BLaER1 (cell line): Measurements from ENCODE around the gene OVOL3.

Experiments used
- H3K27ac ChIP-seq: shearing (Covaris generic); formaldehyde crosslinking; 2 replicates; pipeline ENCODE4 v1.8.1; 2022
- H3K27me3 ChIP-seq: shearing (Covaris generic); formaldehyde crosslinking; 2 replicates; pipeline ENCODE4 v1.8.1; 2022
- H3K36me3 ChIP-seq: shearing (Covaris generic); formaldehyde crosslinking; 2 replicates; pipeline ENCODE4 v1.8.1; 2022
- H3K4me1 ChIP-seq: shearing (Covaris generic); formaldehyde crosslinking; 2 replicates; pipeline ENCODE4 v1.8.1; 2022
- H3K4me2 ChIP-seq: shearing (Covaris generic); formaldehyde crosslinking; 2 replicates; pipeline ENCODE4 v1.8.1; 2022
- H3K4me3 ChIP-seq: shearing (Covaris generic); formaldehyde crosslinking; 2 replicates; pipeline ENCODE4 v1.8.1; 2022
- H3K9ac ChIP-seq: shearing (Covaris generic); formaldehyde crosslinking; 2 replicates; pipeline ENCODE4 v1.8.1; 2022
- H3K9me3 ChIP-seq: shearing (Covaris generic); formaldehyde crosslinking; 2 replicates; pipeline ENCODE4 v1.8.1; 2022
- H4K20me1 ChIP-seq: shearing (Covaris generic); formaldehyde crosslinking; 2 replicates; pipeline ENCODE4 v1.8.1; 2022
- Cebpa-rat ChIP-seq: shearing (Covaris generic); IDR thresholded peaks from 2 replicates; pipeline ENCODE4 v1.8.1; 2022

Gene OVOL3

DNA sequence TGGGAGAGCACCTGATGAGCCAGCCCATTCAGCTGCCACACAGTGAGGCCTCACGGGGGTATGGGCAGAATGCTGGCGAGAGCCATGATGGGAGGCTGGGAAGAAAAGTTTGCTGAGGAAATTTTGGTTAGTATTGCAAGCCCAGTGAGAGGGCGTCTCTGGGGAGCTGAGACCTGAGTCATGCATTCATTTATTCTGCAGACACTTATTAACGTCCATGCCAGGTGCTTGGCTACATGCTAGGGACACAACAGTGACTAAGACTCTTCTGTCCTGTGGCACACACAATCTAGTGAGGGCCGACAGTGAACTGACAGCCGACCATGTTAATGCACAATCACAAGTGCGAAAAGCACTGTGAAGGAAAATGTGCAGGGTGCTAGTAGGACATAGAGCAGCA is 29.0 kb upstream of the OVOL3 start:
- Histone ChIP-seq H4K20me1 (no peaks in the 10 kb centered on the region; the same call in 1 of the 2 replicates), H3K4me3 (no peak overlapping the region), H3K4me1 (no peaks in the 10 kb centered on the region), H3K27ac (no peak overlapping the region), H3K9ac (no peak overlapping the region), H3K9me3 (no peaks in the 10 kb centered on the region), H3K36me3 (peaks cover 95% of the 10 kb centered on the region), H3K4me2 (no peak overlapping the region), H3K27me3 (no peaks in the 10 kb centered on the region)
- TF ChIP-seq Cebpa-rat, result no peak

GRCh38 chr19:36082916-36083315 is 28.0 kb upstream of the OVOL3 start:
- TF ChIP-seq Cebpa-rat, result no peak
- Histone ChIP-seq H3K27me3 (no peaks in the 10 kb centered on the region), H3K9ac (no peak overlapping the region), H3K4me2 (no peak overlapping the region), H4K20me1 (no peaks in the 10 kb centered on the region; the same call in 1 of the 2 replicates), H3K36me3 (peaks cover 96% of the 10 kb centered on the region), H3K4me1 (no peaks in the 10 kb centered on the region), H3K9me3 (no peaks in the 10 kb centered on the region), H3K27ac (no peak overlapping the region), H3K4me3 (no peak overlapping the region)

DNA sequence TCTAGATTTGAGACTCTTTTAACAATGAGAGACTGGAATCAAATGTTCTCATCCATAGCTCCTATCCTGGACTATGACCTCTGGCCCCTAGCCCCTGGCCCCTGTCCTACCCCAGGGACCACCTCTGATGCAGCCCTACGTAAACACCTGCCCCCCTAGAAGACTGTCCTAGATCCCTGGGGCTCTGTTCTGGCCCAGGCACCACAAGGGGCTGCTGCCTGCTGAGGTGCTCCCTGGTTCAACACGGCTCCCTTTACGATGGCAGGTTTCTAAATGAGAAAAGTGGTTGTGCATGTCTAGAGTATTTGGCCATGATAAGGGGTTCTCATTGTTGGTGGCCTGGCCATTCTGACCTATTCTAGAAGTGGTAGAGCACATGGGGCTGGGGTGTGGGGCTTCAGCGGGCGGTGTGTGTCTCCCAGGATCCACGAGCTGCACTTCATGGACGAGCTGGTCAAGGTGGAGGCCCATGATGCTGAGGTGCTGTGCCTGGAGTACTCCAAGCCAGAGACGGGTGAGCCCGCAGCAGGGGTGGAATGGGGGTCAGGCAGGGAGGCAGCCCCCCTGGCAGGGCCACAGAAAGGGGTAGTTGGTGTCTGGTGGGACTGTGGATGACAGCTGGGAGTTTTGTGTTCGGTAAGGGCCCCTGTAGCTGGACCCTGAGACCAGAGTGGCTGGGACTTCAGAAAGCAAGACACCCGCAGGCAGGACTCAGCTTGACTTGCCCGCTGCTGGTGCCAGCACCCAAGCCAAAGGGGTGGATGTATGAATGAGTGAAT is 26.5 kb upstream of the OVOL3 start:
- Histone ChIP-seq H3K4me1 (no peaks in the 10 kb centered on the region), H3K27ac (no peak overlapping the region), H3K9me3 (no peaks in the 10 kb centered on the region), H3K9ac (no peak overlapping the region), H3K4me2 (no peak overlapping the region), H3K4me3 (no peak overlapping the region), H3K27me3 (no peaks in the 10 kb centered on the region), H3K36me3 (peaks cover 98% of the 10 kb centered on the region), H4K20me1 (no peaks in the 10 kb centered on the region; the same call in 1 of the 2 replicates)
- TF ChIP-seq Cebpa-rat, result no peak

DNA sequence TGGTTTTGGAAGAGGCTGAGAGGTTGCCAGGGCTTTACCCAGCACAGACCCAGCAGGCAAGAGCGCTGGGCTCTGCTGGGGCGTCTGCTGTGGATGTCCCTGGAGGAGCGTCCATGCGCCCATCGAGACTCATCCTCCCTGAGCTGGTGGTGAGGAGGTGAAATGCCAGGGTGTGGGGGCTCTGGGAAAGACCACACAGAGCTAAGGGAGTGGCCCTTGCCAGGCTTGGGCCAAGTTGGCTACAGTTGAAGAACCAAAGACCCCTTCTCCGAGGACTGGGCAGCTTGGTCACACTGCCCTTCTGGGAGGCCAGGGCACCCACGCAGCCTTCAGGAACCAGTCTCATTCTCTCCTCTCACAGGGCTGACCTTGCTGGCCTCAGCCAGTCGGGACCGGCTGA is 24.6 kb upstream of the OVOL3 start:
- H3K36me3 ChIP-seq, result peaks cover 100% of the 10 kb centered on the region
- H3K9me3 ChIP-seq, result no peaks in the 10 kb centered on the region

DNA sequence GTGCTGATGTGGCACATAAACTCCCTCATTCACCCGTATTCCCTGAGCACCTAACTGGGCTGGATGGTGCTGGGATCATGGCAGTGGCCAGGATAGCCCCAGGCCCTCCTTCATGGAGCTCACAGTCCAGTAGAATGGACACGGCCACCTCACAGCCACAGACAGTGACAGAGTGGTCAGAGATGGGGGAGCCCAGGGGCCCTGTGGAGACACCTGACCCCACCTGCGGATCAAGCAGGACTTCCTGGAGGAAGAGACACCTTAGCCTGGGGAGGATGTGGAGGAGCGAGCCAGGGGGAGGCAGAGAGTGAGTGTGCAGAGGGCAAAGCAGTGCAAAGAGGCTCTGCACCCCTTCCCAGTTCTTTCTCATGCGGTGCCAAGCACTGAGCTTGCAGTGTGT is 21.1 kb upstream of the OVOL3 start:
- Histone ChIP-seq H3K36me3 (peaks cover 99% of the 10 kb centered on the region), H3K4me3 (no peak overlapping the region), H3K27me3 (no peaks in the 10 kb centered on the region), H3K27ac (no peak overlapping the region), H3K4me1 (no peaks in the 10 kb centered on the region), H4K20me1 (no peaks in the 10 kb centered on the region), H3K9ac (no peak overlapping the region), H3K9me3 (no peaks in the 10 kb centered on the region), H3K4me2 (no peak overlapping the region)
- no peak for TF ChIP-seq Cebpa-rat

More for the DNA sequence above, 24.6 kb upstream of the OVOL3 start:
- H3K27me3 ChIP-seq, result no peaks in the 10 kb centered on the region
- H4K20me1 ChIP-seq, result no peaks in the 10 kb centered on the region; the same call in 1 of the 2 replicates
- no peak overlapping the region for H3K27ac ChIP-seq
- H3K4me3 ChIP-seq, result no peak overlapping the region
- no peaks in the 10 kb centered on the region for H3K4me1 ChIP-seq
- no peak overlapping the region for H3K9ac ChIP-seq
- TF ChIP-seq Cebpa-rat, result no peak
- H3K4me2 ChIP-seq, result no peak overlapping the region

DNA sequence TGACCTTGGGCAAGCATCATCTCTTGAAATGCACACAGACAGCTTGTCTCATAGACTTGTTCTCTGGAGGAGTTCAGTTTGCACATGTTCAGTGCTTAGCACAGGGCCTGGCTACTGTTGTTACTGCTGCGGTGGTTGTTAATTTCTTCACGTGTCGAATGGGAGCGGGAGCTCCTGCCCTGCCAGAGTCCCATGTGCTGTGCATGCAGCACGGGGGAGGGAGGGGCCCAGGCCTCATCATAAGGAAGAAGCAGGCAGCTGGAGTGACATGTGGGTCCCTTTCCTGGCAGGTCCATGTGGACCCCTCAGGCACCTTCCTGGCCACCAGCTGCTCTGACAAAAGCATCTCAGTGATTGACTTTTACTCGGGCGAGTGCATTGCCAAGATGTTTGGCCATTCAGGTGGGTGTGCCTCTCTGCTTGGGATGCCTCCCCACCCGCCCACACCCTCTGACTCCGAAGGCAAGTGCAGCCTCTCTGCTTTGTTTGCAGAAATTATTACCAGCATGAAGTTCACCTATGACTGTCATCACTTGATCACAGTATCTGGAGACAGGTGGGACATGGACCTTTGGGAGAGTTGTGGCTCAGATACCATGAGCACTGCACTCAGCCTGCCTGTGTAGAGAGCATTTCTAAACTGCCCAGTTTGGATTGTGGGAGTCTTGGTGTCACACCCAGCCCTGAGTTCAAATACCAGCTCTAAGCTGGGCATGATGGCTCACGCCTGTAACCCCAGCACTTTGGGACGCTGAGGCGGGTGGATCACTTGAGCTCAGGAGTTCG is 19.8 kb upstream of the OVOL3 start:
- H3K9me3 ChIP-seq, result no peaks in the 10 kb centered on the region
- no peak for TF ChIP-seq Cebpa-rat
- peaks cover 99% of the 10 kb centered on the region for H3K36me3 ChIP-seq
- no peaks in the 10 kb centered on the region for H3K27me3 ChIP-seq
- no peaks in the 10 kb centered on the region for H4K20me1 ChIP-seq
- H3K4me1 ChIP-seq, result no peaks in the 10 kb centered on the region
- H3K4me2 ChIP-seq, result no peak overlapping the region
- no peak overlapping the region for H3K27ac ChIP-seq
- H3K4me3 ChIP-seq, result no peak overlapping the region
- no peak overlapping the region for H3K9ac ChIP-seq

DNA sequence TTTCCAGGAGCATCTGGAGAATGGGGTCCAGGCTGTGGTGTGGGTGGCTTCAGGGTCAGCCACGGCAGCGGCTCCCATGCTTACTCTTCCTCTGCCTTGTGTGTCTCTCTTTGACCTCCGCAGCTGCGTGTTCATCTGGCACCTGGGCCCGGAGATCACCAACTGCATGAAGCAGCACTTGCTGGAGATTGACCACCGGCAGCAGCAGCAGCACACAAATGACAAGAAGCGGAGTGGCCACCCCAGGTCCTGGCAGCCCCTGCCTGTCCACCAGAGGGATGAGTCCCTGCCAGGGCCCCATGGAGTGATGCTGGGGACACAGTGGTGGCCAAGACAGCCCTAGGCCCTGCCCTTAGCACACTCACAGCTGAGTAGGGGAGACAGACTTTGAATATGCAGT is 18.4 kb upstream of the OVOL3 start:
- H3K36me3 ChIP-seq, result peaks cover 97% of the 10 kb centered on the region
- no peaks in the 10 kb centered on the region for H3K4me1 ChIP-seq
- no peak overlapping the region for H3K9ac ChIP-seq
- H3K27ac ChIP-seq, result no peak overlapping the region
- no peak overlapping the region for H3K4me3 ChIP-seq
- TF ChIP-seq Cebpa-rat, result no peak
- no peaks in the 10 kb centered on the region for H3K27me3 ChIP-seq
- H3K4me2 ChIP-seq, result no peak overlapping the region
- H4K20me1 ChIP-seq, result no peaks in the 10 kb centered on the region
- no peaks in the 10 kb centered on the region for H3K9me3 ChIP-seq

DNA sequence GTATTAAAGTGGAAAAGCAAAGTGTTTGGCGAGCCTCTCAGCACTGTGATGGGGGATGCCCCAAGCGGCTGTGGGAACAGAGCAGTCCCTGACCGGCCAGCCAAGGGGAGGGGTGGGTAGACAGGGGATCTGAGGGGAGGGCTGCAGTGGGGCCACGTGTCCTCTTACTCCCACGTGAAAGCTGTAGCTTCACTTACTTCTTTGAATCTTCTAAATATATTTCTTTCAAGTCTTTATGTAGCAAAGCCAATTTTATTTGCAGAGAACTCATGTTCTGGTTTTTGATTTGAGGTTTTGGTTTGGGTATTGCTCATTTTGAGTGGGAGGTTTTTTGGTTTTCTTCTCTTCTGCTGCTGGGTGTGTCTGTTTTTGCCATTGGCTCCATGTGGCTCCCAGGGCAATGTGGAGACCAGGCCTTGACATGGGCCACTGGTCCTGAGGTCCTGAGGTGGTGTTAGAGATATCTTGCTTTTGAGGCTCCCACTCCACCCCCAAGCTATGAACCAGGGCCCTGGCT is 17.7 kb upstream of the OVOL3 start:
- Histone ChIP-seq H3K4me1 (no peaks in the 10 kb centered on the region), H3K4me3 (no peak overlapping the region), H3K27me3 (no peaks in the 10 kb centered on the region), H3K36me3 (peaks cover 97% of the 10 kb centered on the region), H3K9me3 (no peaks in the 10 kb centered on the region), H3K9ac (no peak overlapping the region), H3K4me2 (no peak overlapping the region), H4K20me1 (no peaks in the 10 kb centered on the region), H3K27ac (no peak overlapping the region)
- no peak for TF ChIP-seq Cebpa-rat

GRCh38 chr19:36093687-36094086 is 17.3 kb upstream of the OVOL3 start:
- H3K27ac ChIP-seq, result no peak overlapping the region
- H3K4me2 ChIP-seq, result no peak overlapping the region
- H3K9me3 ChIP-seq, result no peaks in the 10 kb centered on the region
- H3K4me1 ChIP-seq, result no peaks in the 10 kb centered on the region
- H3K36me3 ChIP-seq, result peaks cover 97% of the 10 kb centered on the region
- H3K9ac ChIP-seq, result no peak overlapping the region
- no peaks in the 10 kb centered on the region for H3K27me3 ChIP-seq
- TF ChIP-seq Cebpa-rat, result no peak
- H3K4me3 ChIP-seq, result no peak overlapping the region
- no peaks in the 10 kb centered on the region for H4K20me1 ChIP-seq

- Histone ChIP-seq H3K4me2 (no peak overlapping the region), H3K27me3 (no peaks in the 10 kb centered on the region), H3K4me1 (no peaks in the 10 kb centered on the region), H4K20me1 (no peaks in the 10 kb centered on the region), H3K36me3 (peaks cover 96% of the 10 kb centered on the region), H3K9me3 (no peaks in the 10 kb centered on the region), H3K9ac (0 out of 2 replicates have a peak overlapping the region, but pooled peaks have one; percentile 15), H3K27ac (no peak overlapping the region), H3K4me3 (no peak overlapping the region)
- no peak for TF ChIP-seq Cebpa-rat
These were observed 13.9 kb upstream of the OVOL3 start for GRCh38 chr19:36097036-36097435.
